HG03571 (cell line): ENCODE measurements around the gene NEK7.
"Not testable (repeated sequence)": the region's sequence is repeated elsewhere in the genome, so short reads cannot be mapped to it uniquely, and the experiment has no call there.

Source experiments
- ATAC-seq: cut with Tn5 transposase; IDR thresholded peaks from one replicate; pipeline ENCODE4 v1.9.1; 2021; ENCODE audit not compliant: unreplicated experiment

The NEK7 gene

DNA sequence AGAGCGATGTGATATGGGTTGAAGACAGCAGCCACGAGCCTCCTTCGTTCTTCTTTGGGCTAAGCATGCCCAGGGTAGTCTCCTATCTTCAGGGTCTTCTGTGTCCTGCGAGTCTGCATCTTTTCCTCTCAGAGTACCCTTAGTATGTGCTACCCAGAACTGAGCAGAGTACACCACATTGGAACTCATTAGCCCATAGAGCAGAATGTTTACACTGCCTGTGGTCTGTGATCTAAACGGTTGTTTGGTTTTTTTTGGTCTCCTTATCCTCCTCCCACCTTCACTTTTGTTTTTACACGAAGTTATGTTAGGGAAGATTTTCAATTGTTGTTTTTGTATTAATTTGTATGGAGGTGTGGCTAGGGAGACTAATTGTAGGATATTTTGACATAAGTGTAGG lies 126.4 kb downstream of the NEK7 start:
- no peak for ATAC-seq

DNA sequence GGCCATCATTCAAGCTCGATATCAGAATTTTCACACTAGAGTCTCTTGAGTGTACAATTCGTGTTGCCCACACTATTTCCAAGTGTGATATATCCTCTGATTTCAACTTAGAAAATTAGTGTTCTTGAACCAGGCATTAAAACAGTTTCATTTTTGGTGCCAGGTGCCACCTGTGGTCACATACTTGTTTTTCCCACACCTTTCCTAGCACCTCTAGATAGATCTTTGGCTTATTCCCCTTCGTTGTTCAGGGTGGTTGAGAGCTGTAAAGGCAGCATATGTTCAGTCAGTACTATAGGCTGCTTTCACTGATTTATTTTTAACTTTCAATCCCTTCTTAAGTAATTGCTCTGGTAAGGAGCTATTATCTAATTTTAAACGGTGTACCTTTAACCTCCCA lies 131.1 kb downstream of the NEK7 start:
- ATAC-seq, result no peak

DNA sequence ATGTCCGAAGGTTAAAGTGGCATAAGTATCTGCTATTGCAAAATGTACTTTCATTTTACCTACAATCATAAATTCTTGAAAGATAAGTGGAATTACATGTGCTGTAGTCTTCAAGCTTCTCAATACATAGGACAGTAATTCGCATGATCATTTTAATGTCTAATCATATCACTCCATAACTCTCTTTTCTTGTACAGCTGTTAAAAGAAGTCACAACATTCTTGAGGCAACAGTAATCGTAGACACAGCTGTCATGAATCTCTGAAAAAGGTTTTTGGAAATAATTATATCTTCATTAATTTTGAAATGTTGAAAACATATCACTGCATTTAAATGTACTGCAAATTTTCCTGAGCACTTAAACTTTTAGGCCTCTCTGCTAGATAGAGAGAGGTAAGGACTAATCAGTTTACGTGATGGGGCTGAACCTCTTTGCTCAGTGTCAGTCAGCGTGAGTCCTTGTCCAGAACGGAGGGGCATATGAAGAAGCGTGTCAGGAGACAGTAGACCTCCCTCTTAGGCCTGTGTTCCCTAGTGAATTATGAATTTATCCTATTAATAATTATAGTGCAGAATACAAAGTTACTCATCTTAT lies 133.4 kb downstream of the NEK7 start:
- ATAC-seq, result no peak

DNA sequence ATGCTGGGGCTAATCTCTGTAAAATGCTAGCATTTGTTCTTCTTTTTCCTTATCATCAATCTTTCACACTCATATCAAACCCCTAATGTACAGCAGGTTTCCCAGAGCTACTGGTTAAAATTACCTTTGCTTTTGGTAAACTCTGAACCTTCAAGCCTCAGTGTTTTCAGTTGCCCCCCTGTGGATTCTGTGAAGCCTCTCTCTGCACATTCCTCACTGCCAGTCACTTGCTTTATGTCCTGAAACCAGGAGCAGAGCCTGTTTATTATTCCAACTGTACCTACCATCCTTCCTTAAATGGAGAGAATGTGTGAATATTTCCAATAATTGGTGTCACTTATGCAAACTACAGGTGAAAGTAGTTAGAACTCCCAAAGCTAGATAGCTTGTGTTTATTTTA lies 134.2 kb downstream of the NEK7 start:
- ATAC-seq, result no peak

DNA sequence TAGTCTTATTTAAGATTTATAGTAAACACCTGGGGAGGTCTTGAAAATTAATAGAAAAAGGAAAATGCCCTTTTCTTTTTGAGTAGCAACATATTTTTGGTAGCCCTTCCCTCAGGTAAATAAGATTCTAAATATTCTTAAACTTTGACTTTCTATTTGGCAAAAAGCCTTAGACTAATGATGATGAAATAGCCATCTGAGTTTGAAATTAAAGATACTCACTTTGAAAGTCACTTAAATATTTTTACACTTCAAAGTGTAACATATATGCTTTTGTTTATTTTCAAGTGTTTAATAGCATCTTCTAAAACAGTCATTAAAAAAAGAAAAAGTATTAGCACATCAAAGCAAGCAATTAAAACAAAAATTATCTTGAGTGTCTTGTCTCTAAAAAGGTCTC lies 135.1 kb downstream of the NEK7 start:
- ATAC-seq, result no peak

DNA sequence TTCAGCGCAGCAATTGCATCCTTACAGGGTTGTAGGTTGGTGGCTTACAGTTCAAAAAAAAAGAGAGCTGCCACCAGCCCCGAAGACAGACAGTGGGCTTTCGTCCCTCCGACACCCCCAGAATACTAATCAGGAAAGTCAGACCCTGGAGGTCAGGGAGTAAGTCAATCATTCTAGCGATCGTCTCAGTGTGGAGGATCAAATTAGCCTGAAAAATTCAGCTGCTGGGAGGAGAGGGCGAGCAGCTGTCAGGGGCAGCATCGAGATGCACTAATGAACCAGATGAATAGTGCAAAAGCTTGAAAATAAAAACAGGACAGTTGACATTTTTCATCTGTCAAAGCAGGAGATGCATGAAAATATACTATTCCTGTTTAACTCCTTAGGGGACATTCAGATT lies 138.4 kb downstream of the NEK7 start:
- no peak for ATAC-seq

DNA sequence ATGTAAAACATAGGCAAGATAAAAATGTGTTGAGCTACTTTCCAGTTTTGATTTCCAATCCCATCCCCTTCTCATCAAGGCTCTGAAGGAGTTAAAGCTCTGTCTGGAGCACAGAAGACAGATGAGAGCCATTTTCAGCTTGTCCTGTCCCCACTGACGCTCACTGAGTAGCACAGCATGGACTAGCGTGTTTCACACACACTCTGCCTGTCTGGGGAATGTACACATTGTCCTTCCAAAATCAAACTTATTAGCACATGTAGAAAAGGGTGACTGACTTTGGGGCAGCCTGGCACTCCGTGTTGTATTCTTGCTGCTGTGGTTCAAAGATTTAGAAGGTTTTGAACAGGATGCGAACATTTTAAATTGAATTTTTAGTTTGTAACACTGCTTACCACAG lies 139.2 kb downstream of the NEK7 start:
- no peak for ATAC-seq

DNA sequence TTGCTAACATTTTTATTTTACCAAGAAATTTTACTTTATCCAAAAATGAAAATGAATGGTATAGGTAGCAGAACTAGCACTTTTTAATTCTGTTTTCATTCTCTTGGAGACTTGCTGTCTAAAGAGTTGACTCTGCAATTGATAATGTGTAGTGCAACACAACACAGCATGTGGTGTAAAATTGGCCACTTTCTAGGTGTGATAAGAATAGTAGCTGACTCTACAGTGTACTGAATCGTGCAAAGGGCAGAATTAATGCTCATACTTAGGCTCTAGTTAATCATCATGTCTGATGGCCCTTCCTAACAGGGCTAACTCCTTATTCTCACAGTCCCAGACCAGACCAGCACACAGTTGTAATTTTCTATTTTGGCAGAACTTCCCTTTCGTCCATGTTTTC lies 140.5 kb downstream of the NEK7 start:
- no peak for ATAC-seq

DNA sequence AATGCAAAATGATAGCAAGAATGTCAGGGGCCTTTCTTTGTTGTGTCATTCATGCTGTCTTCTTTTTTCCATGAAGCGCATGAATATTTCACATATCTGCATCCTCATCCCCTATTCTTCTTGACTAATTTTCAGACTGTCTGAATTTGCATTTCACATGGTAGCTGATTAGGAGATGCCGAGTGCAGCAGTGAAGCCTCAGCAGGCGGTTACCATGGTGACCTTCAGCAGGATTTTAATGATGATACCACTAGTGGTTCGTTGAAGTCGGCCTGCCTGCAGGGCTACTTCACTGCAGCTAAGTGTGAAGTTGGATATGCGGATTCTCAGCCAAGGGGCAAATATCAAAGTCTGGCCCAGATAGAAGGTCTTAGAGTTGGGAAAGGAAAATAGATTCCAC lies 141.8 kb downstream of the NEK7 start:
- no peak for ATAC-seq

DNA sequence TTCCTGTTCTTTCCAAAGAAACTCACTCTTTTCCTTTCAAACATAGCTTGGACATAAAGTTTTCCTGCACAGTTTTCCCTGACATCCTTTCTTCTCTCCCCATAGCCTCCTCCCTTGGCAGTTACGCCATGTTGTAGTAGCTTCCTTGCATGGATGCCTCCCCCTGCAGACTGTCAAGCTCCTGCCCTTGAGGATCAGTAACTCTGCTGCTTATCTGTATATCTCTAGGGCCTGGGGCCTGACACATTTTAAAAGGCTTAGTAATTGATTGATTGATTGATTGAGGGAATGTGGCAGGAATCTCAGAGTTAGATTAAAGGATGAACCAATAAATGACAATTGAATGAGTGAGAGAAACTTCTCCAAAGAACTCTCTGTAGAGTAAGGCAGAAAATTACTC lies 143.7 kb downstream of the NEK7 start:
- ATAC-seq, result no peak

DNA sequence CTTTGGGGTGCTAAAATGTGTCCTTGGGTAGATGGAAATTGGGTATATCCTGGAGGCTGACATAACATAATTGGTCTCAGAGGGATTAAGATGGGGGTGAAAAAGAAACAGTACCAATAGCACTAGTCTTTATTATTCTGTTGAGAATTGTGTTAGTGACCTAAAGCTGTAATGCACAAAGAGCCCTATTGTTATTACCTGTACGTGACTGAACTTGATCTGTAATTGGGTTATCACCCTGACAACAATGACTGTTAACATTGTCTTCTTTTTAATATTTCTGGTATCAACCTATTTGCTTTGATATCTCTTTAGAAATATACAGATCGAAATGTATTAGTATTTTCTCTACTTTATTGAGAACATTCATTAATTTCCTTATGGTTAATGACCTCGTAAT lies 147.6 kb downstream of the NEK7 start:
- ATAC-seq, result no peak

DNA sequence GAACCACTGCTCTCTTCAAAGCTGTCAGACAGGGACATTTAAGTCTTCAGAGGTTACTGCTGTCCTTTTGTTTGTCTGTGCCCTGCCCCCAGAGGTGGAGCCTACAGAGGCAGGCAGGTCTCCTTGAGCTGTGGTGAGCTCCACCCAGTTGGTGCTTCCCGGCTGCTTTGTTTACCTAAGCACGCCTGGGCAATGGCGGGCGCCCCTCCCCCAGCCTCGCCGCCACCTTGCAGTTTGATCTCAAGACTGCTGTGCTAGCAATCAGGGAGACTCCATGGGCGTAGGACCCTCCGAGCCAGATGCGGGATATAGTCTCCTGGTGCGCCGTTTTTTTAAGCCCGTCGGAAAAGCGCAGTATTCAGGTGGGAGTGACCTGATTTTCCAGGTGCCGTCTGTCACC lies 158.0 kb downstream of the NEK7 start:
- ATAC-seq, result not testable (repeated sequence)

DNA sequence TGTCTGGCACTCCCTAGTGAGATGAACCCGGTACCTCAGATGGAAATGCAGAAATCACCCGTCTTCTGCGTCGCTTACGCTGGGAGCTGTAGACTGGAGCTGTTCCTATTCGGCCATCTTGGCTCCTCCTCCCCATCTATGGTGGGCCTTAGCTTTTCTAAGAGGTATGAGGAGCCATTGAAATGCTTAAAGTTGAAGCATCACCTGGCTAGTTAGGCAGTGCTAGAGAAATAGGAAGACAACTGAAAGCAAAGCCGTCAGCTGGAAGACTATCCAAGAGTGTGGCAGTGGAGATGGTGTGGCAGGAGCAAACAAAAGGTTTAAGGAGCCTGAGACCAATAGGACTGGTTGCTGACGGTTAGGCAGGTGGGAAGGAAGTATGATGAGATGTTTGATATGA lies 158.5 kb downstream of the NEK7 start:
- not testable (repeated sequence) for ATAC-seq

DNA sequence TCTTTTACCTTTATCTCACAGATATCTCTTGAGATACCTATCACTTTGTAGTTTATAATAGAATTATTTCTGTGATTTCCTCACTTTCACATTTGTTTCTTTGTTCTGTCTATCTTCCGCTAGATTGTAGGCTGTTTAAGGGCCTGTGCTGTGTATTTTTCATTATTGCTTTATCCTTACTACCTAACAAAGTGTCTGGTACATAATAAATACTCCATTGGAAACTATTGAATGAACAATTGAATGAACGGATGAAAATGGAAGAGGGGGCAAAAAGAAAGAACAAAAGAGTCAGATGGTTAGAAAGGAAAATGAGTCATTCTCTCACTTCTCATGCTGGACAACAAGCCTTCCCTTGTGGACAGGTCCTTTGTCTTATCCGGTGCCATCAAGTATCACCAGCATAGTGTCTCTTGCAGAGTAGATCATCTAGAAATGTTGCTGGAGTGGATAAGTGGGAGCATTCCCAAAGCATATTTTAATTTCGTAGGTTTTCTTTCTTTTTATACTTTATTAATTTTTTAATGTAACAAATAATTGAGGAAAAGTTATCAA lies 159.8 kb downstream of the NEK7 start:
- no peak for ATAC-seq

DNA sequence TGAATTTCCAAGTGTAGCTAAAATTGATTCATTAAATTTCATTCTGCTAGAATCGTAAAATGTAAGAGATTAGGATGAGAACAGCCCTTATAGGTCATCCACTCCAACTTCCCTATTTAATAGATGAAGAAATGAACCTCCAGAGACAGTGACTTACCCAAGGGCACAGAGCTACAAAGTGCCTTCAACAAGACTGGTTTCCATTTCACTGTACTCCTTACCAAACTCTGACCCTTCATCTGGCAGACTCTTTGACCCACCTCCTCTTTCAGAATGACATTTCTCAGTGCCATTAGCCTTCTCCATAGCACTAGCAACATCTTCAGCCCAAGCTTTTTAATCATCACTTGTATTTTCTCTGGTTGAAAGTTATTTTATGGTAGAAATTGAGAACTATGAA lies 161.3 kb downstream of the NEK7 start:
- peak; percentile 68 for ATAC-seq

DNA sequence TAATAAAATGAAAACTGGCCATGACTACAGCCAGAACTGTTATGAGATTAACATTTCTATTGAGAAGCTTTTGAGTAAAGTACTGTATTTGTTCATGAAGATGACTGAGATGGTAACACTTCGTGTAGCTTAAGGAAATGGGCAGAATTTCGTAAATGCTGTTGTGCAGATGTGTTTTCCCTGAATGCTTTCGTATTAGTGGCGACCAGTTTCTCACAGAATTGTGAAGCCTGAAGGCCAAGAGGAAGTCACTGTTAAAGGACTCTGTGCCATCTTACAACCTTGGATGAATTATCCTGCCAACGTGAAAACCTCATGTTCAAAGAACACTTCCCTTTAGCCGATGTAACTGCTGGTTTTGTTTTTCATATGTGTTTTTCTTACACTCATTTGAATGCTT lies 164.0 kb downstream of the NEK7 start:
- ATAC-seq, result no peak

DNA sequence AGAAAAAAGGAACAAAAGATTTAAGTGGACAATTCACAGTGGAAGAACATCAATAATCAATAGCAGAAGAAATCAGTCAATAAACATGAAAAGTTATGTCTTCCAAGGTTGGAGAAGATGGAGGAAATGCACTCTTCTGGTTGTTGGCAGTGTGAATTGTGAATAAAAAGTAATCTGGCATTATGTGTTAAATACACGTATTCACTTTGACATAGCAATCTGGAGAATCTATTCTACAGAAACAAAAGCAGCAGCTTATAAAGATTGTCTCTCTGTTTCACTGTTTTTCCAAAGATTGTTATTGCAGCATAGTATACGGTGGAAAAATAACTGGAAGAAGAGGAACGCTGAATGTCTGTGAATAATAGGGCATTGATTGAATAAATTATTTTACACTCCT lies 169.4 kb downstream of the NEK7 start:
- no peak for ATAC-seq

DNA sequence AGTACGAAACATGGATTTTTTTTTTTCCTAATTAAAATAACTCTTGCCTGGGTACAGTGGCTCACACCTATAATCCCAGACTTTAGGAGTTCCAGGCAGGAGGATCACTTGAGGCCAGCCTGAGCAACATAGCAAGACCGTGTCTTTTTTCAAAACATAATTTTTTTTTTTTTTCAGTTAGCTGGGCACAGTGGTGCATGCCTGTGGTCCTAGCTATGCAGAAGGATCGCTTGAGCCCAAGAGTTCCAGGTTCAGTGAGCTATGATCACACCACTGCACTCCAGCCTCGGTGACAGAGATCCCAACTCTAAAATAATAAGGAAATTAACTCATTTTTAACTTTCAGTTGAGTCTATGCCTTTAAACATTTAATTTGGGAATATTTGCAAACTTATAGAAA lies 170.1 kb downstream of the NEK7 start:
- ATAC-seq, result no peak

DNA sequence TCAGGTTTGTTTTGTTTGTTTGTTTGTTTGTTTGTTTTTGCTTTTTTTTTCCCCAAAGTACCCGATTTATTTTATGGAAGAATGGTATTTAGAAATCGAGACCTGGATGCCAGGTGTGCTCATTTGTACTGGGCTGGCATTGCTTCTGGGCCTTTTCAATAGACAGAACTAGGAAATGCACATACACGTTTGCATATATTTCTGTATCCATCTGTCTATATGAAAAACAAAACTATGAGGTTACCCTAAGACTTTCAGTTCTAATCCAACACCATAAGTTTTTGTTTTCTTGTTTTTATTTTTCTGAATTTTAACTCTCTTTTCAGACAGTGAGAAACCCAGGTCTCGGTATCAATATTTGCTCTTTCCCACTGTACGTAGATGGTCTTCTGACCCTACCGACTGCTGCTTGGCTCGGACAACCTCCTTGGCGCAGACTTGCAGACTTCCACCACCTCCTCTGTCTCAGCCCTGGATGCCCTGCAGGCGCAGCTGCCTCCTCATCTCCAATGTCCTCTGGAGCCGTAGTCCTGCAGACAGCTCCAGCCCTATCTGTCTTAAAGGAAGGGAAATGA lies 171.7 kb downstream of the NEK7 start:
- ATAC-seq, result no peak

DNA sequence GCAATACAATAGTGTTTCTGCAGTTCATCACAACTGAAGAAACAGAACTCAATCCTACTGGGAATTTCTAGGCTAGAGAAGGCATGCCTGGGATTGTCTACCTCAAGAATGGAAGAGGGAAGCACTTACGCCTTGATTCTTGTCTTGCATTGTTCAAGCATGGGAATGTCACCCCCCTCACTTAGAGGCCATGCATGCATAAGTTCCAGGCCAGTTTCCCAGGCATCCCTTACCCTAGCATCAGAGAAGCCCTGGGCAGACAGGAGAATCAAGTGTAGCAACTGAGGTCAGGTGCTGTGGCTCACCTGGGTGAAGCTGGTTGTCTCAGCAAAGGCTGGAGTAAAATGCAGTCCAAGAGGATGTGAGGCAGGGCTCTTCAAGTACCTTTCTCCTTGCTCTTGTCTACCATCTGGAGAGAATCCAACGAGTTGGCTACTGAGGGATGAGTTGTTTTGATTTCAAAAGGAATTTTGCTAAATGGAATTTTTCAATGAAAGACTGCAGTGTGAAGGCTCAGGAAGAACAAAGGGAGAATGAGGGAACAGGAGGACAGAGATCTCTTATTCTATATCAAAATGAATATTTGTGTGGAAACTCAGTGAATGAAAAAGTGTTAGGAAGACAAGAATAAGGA lies 174.3 kb downstream of the NEK7 start:
- ATAC-seq, result no peak

DNA sequence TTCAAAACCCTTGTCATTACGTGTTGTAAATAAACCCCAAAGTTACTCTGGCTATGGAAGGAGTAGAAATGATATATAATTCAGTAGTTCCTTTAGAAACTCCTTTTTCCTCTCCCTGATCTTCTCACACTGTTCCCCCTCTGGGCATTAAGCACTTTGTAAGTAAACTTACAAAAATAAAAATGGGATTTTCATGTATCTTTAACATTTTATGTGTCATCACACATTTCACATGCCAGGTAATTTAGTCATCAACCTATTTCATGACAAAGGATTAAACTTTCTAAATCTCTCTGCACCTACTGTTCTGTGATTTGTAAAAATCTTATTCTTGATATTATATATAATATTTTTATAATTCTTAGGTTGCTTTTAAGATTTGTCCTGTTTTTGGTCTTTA lies 176.9 kb downstream of the NEK7 start:
- no peak for ATAC-seq

DNA sequence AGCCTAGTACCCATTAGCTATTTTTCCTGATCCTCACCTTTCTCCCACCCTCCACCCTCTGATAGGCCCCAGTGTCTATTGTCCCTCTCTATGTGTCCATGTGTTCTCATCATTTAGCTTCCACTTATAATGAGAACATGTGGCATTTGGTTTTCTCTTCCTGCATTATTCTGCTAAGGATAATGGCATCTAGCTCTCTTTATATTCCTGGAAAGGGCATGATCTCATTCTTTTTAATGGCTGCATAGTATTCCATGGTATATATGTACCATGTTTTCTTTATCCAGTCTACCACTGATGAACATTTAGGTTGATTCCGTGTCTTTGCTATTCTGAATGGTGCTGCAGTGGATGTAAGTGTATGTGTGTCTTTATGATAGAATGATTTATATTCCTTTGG lies 178.9 kb downstream of the NEK7 start:
- no peak for ATAC-seq

DNA sequence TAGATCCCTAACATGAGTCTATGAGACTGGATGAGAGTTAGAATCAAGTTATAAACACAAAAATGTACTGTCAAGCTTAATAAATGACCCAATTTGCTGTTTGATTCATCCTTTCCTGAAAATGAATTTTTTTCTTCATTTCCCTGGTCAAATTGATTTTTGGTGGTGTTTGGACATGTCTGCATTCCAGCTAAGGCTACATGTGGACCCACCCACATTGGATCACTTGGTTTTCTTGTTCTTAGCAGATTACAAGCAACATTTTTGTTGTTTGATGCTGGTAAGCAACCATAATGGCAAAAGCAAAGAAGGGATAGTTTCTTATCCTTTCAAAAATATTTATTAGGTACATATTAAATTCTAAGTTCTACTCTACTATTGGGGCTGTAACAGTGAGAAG lies 181.1 kb downstream of the NEK7 start:
- no peak for ATAC-seq
